ENCODE measurements around the gene PROP1.
"Not testable (repeated sequence)": the region's sequence is repeated elsewhere in the genome, so short reads cannot be mapped to it uniquely, and the experiment has no call there.

Gene PROP1

DNA sequence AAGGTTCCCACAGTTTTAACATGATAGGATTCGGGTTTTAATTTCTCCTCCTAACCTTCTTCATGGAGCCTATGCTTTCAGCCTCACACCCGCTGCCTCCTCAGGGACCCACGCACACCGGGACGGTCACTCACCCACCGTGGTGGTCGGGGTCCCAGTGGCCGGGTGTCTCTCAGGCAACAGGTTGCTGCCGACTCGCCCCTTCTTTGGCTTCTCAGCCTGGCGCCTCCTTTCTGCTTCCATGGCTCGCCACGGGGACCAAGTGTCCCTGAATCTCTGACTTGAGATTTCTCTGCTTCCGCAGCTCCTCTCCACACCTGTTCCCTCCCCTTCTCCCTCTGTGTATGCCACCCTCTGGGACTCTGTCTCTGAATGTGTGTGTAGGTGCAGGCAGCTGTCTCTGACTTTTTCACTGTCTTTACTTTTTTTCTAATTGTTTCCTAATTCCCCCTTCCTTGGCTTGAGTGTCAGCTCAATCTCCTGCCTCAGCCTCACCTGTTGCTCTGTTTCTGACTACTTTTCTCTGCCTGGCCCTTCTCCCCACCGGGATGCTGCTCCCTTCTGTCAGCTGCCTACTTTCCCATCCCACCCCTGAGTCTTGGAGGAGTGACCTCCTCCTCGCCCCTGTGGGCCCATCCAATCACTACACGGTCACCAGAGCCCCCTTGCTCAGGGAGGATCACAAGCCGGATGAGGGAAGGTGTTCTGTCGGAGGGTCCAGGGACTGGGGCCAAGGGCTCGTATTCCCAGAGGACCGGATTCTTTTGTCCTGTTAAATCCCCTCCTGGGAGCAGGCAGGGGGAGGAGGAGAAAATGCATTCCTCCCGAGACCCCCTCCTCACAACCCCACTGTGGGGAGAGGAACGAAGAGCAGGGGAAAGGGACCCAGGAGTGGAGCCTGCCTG is at the start of gene PROP1:
TSS of gene PROP1 (minus strand) at position 552 of the 905 bp plus-strand sequence. CDS start at position 243, 309 bp downstream.
- no peak for DNase-seq (ENCODE audit: low read depth in 4 of 4, low spot score in 1 of 4)

DNA sequence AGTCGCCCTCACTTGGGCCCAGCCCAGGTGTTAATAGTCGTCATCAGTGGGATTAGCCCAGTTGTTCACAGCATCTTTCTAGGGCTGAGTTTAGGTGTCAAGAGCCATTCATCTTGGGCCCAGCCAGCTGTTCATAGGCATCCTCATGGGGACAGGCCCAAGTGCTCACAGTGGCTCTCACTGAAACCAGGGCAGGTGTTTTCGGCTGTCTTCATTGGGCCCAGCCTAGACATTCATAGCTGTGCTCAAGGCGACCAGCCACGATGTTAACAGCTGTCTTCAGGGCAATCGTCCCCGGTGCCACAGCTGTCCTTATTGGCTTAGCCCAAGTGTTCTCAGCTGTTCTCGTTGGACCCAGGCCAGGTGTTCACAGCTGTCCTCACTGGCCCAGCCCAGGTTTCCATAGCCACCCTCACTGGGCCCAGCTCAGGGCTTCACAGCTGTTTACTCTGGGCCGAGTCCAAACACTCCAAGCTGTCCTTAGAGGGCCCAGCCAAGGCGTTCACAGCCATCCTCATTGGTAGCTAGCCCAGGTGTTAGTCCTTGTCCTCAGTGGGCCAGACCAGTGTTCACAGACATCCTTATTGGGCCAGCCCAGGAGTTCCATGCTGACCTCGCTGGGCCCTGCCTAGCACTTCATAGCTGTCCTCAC is 23.5 kb upstream of the PROP1 start:
- not testable (repeated sequence) for DNase-seq (ENCODE audit: low read depth in 4 of 4, low spot score in 1 of 4)

DNA sequence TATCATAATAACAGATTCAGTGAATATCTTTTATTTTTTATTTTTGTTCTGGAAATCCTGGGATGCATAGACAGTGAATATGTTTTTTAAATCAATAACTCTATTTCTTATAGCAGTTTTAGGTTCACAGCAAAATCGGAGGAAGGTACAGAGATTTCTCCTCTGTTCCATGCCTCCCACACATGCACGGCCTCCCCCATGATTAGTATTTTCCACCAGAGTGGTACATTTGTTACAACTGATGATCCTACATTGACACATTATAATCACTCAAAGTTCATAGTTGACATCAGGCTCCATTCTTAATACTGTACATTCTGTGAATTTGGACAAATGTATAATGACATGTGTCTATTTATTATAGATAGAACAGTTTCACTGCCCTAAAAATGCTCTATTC is 16.7 kb upstream of the PROP1 start:
- DNase-seq (ENCODE audit: low read depth in 4 of 4, low spot score in 1 of 4) = not testable (repeated sequence)

DNA sequence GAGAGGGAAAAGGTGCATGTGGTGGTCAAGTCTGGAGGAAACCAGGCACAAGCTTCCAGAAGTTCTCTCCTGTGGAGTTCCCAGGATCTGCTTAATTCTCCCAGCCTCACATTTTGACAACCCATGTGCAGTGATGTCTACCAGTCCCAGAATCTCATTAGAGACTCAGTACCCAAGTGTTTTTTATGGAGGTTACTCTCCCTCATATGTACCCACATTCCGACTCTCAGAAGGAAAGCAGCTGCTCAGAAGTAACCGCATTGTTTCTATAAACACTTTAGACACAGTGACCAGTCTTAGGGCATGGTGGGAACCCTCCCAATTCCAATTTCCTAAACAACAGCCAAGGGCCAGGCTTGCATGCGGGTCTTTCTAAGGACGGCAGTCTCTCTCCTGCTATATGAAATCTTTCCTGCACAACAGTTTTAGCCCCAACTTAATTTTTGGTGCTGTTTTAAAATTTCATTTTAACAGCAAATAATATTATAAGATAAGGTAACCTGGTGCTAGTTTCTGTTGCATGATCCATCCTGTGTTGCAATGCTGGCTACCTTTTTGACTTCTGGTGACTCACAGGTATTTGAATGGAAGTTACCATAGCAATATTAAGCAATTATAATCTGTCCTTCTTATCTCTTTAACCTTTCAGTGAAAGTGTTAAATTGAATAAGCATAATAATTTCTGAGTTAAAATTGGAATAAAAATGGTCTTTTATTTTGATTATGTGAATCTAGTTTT is 15.9 kb upstream of the PROP1 start:
- DNase-seq (ENCODE audit: low read depth in 4 of 4, low spot score in 1 of 4) = not testable (repeated sequence)

DNA sequence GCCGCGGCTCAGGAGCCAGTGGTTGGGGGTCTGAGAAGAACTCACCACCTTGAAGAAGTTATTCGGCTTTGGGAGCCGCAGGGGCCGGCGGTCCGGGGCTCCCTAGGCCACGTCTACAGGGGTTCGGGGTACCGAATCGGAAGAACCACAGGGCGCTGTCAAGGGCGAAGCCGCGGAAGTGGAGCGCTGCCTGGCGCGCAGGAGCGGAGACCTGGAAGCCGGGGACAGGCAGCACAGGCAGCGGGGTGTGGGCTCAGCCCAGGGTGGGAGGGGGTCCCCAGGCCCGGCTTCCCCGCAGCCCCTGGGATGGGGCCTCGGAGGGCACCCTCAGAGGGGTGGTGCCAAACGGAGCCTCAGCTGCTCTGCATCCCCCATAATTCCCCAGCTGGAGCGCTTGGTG is 11.2 kb upstream of the PROP1 start:
- DNase-seq (ENCODE audit: low read depth in 4 of 4, low spot score in 1 of 4) = not testable (repeated sequence)

DNA sequence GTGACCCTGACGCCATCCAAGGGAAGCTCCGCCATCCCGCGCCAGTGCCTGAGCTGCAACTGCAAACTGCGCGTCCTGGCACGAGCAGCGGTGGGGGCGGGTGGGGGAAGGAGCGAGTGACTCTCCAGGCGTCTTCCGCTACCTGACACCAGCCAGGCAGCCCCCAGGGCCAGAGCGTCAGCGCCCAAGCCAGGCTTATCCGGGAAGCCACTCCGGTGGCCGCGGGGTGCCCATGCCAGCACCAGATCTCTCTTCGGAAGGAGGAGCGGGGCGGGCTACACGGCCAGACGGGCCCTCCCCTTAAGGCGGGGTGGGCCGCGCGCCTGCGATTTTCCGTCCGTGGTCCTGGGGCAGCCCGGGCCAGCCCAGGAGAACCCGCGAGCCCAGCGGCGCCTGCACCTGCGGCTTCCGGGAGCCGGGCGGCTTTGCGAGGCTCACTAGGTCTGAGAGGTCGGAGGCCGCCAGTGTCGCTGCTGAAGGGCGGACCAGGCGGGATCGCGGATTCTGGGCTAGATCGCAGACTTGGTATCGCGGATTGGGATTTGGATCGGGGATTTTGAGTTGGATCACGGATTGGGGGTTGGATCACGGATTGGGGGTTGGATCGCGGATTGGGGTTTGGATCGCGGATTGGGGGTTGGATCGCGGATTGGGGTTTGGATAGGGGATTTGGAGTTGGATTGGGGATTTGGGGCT is 10.6 kb upstream of the PROP1 start:
- DNase-seq (ENCODE audit: low read depth in 4 of 4, low spot score in 1 of 4) = peak; percentile 12 to 48 (median 24)

DNA sequence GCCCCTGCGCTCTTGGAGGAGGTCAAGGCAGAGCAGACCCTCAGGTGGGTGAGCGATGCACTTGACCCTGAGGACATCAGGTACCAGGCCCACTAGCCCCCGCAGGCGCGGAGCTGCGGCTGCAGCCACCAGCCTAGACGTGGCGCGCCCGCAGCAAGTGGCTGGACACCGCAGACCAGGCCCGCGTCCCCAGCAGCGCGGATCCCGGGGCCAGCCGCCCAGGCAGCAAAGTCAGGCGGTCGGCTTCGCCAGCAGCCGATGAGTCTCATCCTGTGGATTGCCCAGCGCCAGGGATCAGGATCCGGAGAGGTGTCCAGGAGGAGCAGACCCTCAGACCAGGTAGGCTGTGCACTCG is 10.1 kb upstream of the PROP1 start:
- not testable (repeated sequence) for DNase-seq (ENCODE audit: low read depth in 4 of 4, low spot score in 1 of 4)

DNA sequence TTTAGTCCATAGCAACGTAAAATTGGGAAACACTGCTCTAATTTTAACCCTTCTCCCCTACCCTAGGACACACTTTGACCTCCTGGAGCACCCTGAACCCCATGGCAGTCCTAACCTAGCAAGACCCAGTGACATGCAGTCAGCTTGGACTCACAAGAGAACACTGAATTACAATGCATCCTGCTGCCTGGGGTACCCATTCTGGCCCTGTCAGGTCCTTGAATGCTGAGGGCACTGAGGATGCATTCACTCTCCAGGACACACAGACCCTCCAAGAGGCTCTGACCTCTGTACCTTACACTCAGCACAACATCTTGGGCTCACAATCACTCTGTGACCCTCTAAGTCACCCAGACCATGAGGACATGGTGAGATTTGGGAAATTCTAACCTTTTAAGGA is 1.8 kb upstream of the PROP1 start:
- no peak for DNase-seq (ENCODE audit: low read depth in 4 of 4, low spot score in 1 of 4)

DNA sequence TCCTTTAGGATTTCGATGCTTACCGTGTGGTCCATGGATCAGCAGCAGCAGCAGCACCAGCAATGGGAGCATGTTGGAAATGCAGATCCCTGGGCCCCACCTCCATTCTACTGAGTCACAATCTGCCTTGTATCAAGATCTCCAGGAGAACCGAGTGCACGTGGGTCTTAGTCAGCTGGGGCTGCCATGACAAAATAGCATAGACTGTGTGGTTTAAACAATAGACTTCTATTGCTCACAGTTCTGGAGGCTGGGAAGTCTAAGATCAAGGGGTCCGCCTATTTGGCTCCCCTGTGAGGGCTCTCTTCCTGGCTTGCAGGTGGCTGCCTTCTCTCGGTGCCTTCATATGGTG is 1.3 kb upstream of the PROP1 start:
- no peak for DNase-seq (ENCODE audit: low read depth in 4 of 4, low spot score in 1 of 4)

DNA sequence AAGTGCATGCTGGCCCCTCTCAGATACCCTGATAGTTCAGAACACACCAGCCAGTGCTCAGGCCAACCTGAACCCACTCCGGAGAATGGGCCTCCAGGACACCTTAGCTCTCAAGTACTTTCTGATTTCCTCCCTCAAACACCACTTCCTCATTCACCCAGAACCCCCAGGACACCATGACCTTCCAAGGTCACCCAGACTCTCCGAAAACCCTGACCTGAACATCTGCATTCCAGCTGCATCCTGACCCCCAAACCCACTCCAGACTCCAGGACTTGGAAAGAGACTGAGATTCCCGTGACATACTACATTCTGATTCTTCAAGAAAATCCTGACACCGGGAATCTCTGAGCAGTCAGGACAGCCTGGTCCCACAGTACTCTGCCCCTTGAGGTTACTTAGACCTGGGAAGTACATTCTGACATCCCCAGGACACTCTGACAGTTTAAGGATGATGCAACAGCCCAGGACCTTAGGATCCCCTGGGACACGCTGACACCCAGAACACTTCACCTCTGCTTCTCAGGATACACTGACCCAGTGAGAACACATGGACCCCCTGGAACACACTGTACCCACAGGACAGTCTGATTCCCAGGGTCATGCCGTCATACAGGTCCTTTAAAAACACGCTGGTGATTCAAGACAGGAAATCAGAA is 747 bp upstream of the PROP1 start:
- DNase-seq (ENCODE audit: low read depth in 4 of 4, low spot score in 1 of 4) = no peak

DNA sequence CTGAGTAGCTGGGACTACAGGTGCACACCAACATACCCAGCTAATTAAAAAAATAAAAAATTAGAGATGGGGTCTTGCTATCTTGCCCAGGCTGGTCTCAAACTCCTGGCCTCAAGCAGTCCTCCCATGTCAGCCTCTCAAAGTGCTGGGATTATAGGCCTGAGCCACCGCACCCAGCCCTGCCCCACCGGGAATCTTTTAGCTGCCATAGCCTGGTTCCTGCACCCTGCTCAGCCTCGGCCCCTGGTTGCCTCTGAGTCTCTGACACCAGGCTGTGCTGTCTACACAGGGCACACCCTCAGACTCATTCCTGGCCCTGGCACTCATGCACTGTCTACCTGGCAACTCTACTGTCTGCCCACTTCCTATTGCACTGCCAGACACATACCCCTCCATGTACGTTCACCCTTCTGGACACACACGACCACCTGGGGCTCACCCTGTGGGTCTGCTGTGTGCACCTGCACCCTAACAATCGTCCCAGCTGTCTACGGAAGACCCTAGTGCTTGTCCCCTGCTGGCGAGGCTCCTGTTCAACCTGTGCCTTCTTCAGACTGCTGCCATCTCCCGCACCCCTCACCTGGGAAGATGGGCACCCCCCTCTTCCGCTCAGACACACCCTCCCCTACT is 1.4 kb downstream of the PROP1 start:
- no peak for DNase-seq (ENCODE audit: low read depth in 4 of 4, low spot score in 1 of 4)

DNA sequence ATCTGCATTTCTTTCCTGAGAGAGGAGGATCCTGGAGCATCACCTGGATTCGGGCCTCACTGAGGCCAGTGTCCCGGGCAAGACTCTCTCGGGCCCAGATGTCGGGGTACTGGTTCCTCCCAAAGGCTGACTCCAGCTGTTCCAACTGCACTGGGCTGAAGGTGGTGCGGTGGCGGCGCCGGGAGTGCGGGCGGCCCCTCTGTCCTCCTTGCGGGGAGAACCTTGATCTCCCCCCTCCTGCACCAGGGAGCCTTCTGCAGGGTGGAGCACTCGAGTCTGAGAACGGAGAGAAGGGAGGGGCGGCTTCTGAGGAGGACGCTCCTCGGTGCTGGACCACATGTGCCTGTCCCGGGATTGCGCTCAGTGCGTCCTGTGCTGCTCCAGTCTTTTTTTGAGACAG is 2.0 kb downstream of the PROP1 start:
- no peak for DNase-seq (ENCODE audit: low read depth in 4 of 4, low spot score in 1 of 4)

DNA sequence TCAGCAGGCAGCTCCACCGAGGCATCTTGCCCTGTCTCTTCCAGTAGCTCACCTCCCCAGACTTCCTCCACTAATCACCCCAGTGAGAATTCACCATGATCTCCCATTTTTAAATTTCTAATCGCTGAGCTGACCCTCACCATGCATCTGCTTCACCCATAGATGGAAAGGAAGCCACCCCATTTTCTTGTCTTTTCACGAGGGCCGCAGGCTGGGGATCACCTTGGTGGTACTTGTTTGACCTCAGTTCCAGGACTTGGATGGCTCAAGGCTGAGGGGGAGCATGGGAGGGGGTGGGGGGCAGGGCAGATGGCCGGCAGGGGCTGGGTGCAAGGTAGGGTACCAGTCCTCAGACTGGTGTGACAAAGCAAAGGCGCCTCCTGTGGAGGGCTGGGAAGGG is 3.6 kb downstream of the PROP1 start:
- DNase-seq (ENCODE audit: low read depth in 4 of 4, low spot score in 1 of 4) = no peak

DNA sequence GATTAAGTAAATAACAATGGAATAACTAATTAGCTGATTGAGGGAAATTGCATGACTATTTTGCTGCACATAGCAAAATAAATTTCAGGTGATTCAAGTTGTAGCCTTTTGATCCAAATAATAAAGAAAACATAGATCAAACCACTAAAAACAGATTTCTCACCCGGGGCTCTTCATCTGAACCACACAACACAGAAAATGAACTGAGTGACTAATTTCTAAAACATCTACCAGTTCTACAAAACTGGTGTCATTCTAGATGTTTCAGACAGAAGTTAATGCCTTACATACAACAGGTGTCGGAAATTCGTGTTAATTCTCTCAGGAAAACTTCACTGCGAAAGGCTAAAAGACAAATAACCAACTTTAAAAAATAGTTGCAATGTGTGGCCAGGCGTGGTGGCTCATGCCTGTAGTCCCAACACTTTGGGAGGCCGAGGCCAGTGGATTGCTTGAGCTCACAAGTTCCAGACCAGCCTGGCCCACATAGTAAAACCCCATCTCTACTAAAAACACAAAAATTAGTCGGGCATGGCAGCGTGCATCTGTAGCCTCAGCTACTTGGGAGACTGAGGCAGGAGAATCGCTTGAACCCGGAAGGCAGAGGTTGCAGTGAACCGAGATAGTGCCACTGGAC is 6.9 kb downstream of the PROP1 start:
- DNase-seq (ENCODE audit: low read depth in 4 of 4, low spot score in 1 of 4) = no peak

DNA sequence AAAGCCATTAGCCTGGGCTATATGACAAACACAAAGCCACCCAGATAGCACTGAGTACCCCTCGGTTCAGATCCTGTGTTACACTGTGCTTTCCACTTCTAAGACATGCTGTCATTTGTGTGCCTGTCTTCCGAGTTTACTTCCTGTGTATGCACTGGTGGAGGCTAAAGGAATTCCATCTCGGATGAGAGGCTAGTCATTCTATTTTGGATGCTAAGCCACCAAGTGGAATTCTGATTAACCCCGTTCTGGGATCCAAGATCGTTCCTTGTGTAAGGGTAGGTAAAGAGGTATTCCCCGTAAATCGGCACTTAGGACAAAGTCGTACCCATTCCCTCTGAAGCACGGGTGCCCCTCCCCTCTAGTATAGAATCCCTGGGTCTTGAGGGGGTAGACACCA is 8.7 kb downstream of the PROP1 start:
- DNase-seq (ENCODE audit: low read depth in 4 of 4, low spot score in 1 of 4) = no peak

DNA sequence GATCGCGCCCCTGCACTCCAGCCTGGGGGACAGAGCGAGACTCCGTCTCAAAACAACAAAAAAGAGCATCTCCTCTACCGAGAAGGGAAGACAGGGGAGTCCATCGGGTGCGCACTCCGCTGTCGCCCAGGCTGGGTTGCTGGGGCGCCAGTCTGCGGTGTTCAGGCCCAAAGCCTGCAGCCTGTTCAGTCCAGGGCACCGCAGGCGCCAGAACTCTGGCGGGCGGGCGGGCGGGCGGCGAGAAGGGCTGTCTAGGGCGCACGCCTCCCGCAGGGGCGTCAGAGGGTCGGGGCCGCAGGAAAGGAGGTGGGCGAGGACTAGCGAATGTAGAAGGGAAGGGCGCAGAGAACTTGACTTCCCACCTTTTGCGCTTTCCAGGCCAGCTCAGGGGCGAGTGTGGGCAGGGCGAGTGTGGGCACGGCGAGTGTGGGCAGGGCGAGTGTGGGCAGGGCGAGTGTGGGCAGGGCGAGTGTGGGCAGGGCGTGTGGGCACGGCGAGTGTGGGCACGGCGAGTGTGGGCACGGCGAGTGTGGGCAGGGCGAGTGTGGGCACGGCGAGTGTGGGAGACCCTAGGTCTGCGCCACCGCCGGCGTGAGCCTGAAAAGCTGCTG is 10.5 kb downstream of the PROP1 start:
- DNase-seq (ENCODE audit: low read depth in 4 of 4, low spot score in 1 of 4) = no peak

DNA sequence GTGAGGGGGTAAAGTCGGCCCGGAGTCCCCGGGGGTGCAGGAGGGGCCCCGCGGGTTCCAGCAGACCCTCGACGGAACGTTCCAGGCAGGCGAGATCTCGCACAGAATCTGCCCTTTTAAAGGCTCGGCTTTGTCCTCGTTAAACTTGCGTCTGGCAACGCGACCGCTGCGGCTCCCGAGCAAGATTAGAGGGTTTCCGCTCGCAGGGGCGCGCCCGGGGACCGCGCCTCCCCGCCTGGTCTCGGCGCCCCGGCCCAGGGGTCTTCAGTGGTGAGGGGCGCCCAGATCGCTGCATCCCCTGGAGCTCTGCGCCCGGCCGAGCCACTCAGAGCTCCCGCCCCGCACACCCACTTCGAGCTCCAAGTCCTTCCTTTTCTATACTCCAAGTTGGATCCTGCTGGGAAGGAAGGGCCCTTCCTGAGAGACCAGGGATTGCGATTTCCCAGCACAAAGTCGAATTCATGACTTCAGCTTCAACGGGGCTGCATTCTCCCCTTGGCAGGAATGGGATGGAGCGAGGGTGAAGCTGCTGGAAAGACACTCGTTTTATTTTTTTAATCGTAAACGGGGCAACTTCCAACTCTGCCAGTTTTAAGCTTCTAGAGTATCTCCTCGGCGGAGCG is 11.3 kb downstream of the PROP1 start:
- DNase-seq (ENCODE audit: low read depth in 4 of 4, low spot score in 1 of 4) = no peak

DNA sequence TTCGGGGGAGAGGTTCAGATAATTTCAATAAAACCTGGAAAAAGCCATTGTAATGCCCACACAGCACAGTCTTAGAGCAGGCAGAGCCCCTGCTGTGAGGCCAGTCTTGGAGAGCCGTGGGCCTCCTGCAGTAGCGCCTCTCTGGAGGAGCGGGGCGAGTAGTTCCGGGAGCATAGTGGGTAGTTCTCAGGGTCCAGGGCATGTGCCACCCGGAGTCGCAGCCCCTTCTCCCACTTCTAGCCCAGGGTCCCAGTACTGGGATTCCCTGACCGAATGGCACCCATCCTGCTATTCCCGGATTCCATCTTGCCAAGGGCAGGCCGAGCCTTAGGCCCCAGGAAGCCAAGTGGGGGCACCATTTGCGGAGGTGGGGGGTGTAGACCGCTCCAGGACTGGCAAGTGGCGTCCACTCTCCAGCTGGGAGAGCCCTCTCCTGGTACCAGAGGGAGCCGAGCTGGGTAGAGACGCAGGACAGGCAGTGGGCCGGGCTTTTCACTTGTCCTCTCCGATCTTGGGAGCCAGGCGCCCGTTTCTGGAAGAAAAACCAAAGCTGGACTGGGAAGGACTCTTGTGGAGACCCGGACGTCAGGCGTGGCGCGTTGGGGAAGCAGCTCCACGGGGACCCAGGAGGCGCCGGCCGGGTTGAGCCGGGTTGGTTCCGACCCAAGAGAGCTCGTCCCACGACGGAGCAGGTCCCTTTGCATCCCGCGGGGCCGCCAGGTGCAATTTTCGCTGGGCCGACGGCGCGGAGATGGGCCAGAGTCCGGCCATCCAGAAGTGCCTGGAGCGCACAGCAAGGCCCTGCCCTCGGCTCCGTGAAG is 12.1 kb downstream of the PROP1 start:
- no peak for DNase-seq (ENCODE audit: low read depth in 4 of 4, low spot score in 1 of 4)

All from stimulated activated CD4-positive, alpha-beta T cell treated with anti-CD3 and anti-CD28 coated beads, Interleukin-1b, Interleukin-23, amount 100 ng/mL, for 24 hours (primary cell).